HepG2 (cell line): ENCODE measurements around the gene MYO1E. TPM values are rescaled to one million over a fixed set of nuclear protein-coding genes. Genes with fewer than 3 reads are reported as not detected.
"Not testable (repeated sequence)": the region's sequence is repeated elsewhere in the genome, so short reads cannot be mapped to it uniquely, and the experiment has no call there.

Experiments
- ATAC-seq: fragments of 200-7000 bp; cut with Tn5 transposase; 3 replicates; pipeline ENCODE4 v1.9.1; 2020; ENCODE audit warnings: mild to moderate bottlenecking, moderate library complexity
- BruUV-seq: library from RNA; stranded (reverse); fragments of 400-500 nt; replicated peaks from 2 replicates; lab custom pipeline; 2021; lab: Mats Ljungman, UMichigan
- CTCF ChIA-PET: fragments of 300-600 bp; formaldehyde crosslinking; extraction: SDS; loops from one replicate; lab custom pipeline; 2021; ENCODE audit warnings: low total read pairs, inconsistent platforms, low intra/inter-chr PET ratio; lab: Yijun Ruan, JAX
- POLR2A ChIA-PET: fragments of 350-600 bp; sonication (Branson Sonifier 250); formaldehyde crosslinking; loops from one replicate; lab custom pipeline; 2020; ENCODE audit warnings: antibody characterized with exemption, inconsistent platforms; lab: Yijun Ruan, JAX
- DNase-seq: peaks from one replicate; pipeline ENCODE4 v3.0.0-alpha.2; 2015; ENCODE audit warnings: low spot score
- FAIRE-seq: peaks from 3 replicates; lab custom pipeline; 2011; peaks lifted over from hg19 to GRCh38; lab: Jason Lieb, UNC
- H2AFZ ChIP-seq: one replicate; pipeline ENCODE4 v1.6.1; 2011; ENCODE audit warnings: low read length, inconsistent platforms
- H3K27ac ChIP-seq: fragments of 300-600 bp; 3 replicates; pipeline ENCODE4 v1.8.0; 2011; ENCODE audit warnings: mixed run types, mild to moderate bottlenecking, mixed read lengths, low read length, inconsistent platforms; ENCODE audit not compliant: insufficient read depth; ENCODE audit errors: extremely low read length
- H3K27me3 ChIP-seq, 2 experiments: fragments of 200-600 bp in 1 of 2; 2 replicates in 1 of 2; 3 replicates in 1 of 2; pipeline versions ENCODE4 v1.6.0 to v1.8.0; 2011; ENCODE audit warnings: low read length in 2 of 2, mild to moderate bottlenecking in 2 of 2, moderate library complexity in 2 of 2, inconsistent platforms in 1 of 2; ENCODE audit not compliant: insufficient read depth in 2 of 2, control insufficient read depth in 1 of 2
- H3K36me3 ChIP-seq, 2 experiments: fragments of 200-600 bp in 1 of 2; replicated peaks in 1 of 2; 2 replicates in 1 of 2; 3 replicates in 1 of 2; pipeline versions ENCODE4 v1.5.1 to v1.8.0; 2011; ENCODE audit warnings: low read length in 2 of 2, inconsistent platforms in 1 of 2; ENCODE audit not compliant: insufficient read depth in 2 of 2, control insufficient read depth in 1 of 2
- H3K4me1 ChIP-seq: 2 replicates; pipeline ENCODE4 v1.5.1; 2012; ENCODE audit warnings: low read length, inconsistent platforms; ENCODE audit not compliant: insufficient read depth
- H3K4me2 ChIP-seq: 2 replicates; pipeline ENCODE4 v1.6.0; 2011; ENCODE audit warnings: low read depth, low read length, inconsistent platforms
- H3K4me3 ChIP-seq, 3 experiments: fragments of 200-600 bp in 1 of 3; sonication (generic), shearing (Covaris generic) in 1 of 3; replicated peaks in 1 of 3; 2 replicates each; pipeline ENCODE4 v1.5.1; 2011 to 2016; ENCODE audit warnings: low read length in 3 of 3, inconsistent platforms in 2 of 3, low read depth in 2 of 3, mild to moderate bottlenecking in 2 of 3, control low read depth in 1 of 3, mixed read lengths in 1 of 3; ENCODE audit not compliant: insufficient read depth in 1 of 3
- H3K79me2 ChIP-seq: one replicate; pipeline ENCODE4 v1.6.1; 2011; ENCODE audit warnings: low read length, inconsistent platforms; ENCODE audit not compliant: insufficient read depth
- H3K9ac ChIP-seq: 2 replicates; pipeline ENCODE4 v1.6.0; 2011; ENCODE audit warnings: mild to moderate bottlenecking, low read depth, low read length, inconsistent platforms; ENCODE audit not compliant: insufficient read depth
- H3K9me3 ChIP-seq: 2 replicates; pipeline ENCODE4 v1.5.1; 2012; ENCODE audit warnings: mild to moderate bottlenecking, low read length
- H4K20me1 ChIP-seq: 2 replicates; pipeline ENCODE4 v1.6.0; 2011; ENCODE audit warnings: inconsistent platforms, mild to moderate bottlenecking, low read length, moderate library complexity; ENCODE audit not compliant: insufficient read depth
- JUN ChIP-seq: sonication (generic); formaldehyde crosslinking; IDR thresholded peaks from 2 replicates; pipeline ENCODE4 v1.4.0; 2020; ENCODE audit warnings: mild to moderate bottlenecking, missing genetic modification reagents
- ZNF564 ChIP-seq: sonication (generic); formaldehyde crosslinking; IDR thresholded peaks from 2 replicates; pipeline ENCODE4 v1.8.1; 2023; ENCODE audit warnings: mild to moderate bottlenecking, missing genetic modification reagents
- ZNF609 ChIP-seq: sonication (generic); formaldehyde crosslinking; IDR thresholded peaks from 2 replicates; pipeline ENCODE4 v1.4.0; 2020; ENCODE audit warnings: mild to moderate bottlenecking, missing genetic modification reagents, borderline replicate concordance
- WGBS: methylation state at CpG from one replicate; pipeline ENCODE4 v1.1.6; 2017; ENCODE audit warnings: low lambda C conversion rate; 5-methylcytosine and 5-hydroxymethylcytosine counted together
- in situ Hi-C: cut with HindIII; loops from 2 replicates; pipeline ENCODE4 v1.10.0; 2017; ENCODE audit warnings: low pct_unique_long_range_greater_than_20kb; ENCODE audit not compliant: extremely low pct_ligation_motif_present
- intact Hi-C: fragments of 100-400 bp; cut with micrococcal nuclease; formaldehyde crosslinking; loops from one replicate; pipeline ENCODE4 v1.10.0; 2022; ENCODE audit not compliant: unreplicated experiment
- polyA plus RNA-seq, 8 experiments: library from polyadenylated mRNA; depleted of rRNA in 3 of 8; stranded (reverse) in 7 of 8; unstranded in 1 of 8; fragments of >200 nt; fragmentation: Illumina TruSeq in 4 of 8; extraction: Trizol in 4 of 8; gene quantifications; 2 replicates each; pipeline versions ENCODE4 v1.2.1 to v1.2.3, GENCODE V29; 2011 to 2016; ENCODE audit warnings: low read depth in 4 of 8, missing spikeins in 1 of 8, mixed read lengths in 1 of 8; ENCODE audit not compliant: insufficient read depth in 1 of 8
- total RNA-seq, 5 experiments: library from RNA; depleted of rRNA; stranded (reverse); fragments of >200 nt; fragmentation: Illumina TruSeq; extraction: Trizol; gene quantifications; 2 replicates each; pipeline ENCODE4 v1.2.3, GENCODE V29; 2016; ENCODE audit warnings: low read depth in 1 of 5

MYO1E gene
- total and polyA plus RNA-seq, 2 of the 13 experiments (the other 11 are each of a cell fraction or from before 2014, with no cell fraction given): 15.7 to 25.1 TPM

GRCh38 chr15:59338414-59338813 lies 34.3 kb downstream of the MYO1E start (continued):
- TF ChIP-seq JUN (CRISPR knock-in tag): no peak
- no peak for TF ChIP-seq ZNF609 (CRISPR knock-in tag)
- no peak for TF ChIP-seq ZNF564 (CRISPR knock-in tag)

- H4K20me1 ChIP-seq, FAIRE-seq, H2AFZ ChIP-seq, H3K4me3 ChIP-seq, in situ Hi-C loops, DNase-seq, H3K79me2 ChIP-seq, H3K9ac ChIP-seq, H3K27me3 ChIP-seq, H3K9me3 ChIP-seq, BruUV-seq, H3K27ac ChIP-seq, H3K4me2 ChIP-seq, ATAC-seq, H3K36me3 ChIP-seq, CTCF ChIA-PET: not testable (repeated sequence)
- POLR2A ChIA-PET: interaction anchor here (1.0 kb wide), 1 partner anchor 36 kb away, joined by 4 read pairs; the partner anchor contains the start of gene MYO1E
- intact Hi-C loops: loop anchor here (5.0 kb wide), 1 partner anchor 36 kb away; the partner anchor contains the start of gene MYO1E
- 93% methylated on average over 4 of the region's 4 CpGs for WGBS
- H3K4me1 ChIP-seq: peaks cover 65% of the 10 kb centered on the region
Measured at GRCh38 chr15:59336725-59337124, 35.9 kb downstream of the MYO1E start.
